Liver (tissue), 9 donors: ENCODE data around the gene KLHL42. TPM values are rescaled to one million over a fixed set of nuclear protein-coding genes. Genes with fewer than 3 reads are reported as not detected.
A peak's percentile ranks its signal among the peaks of the same experiment; 100 is the strongest.

ENCODE experiments used
- DNase-seq: peaks from one replicate; pipeline ENCODE4 v3.0.0-alpha.2; 2017; ENCODE audit warnings: low spot score
- H3K27ac ChIP-seq, 2 donors: one replicate each; pipeline ENCODE4 v1.7.0; 2013; ENCODE audit warnings: inconsistent platforms in 2 of 2, low read length in 2 of 2, control low read depth in 1 of 2, low read depth in 1 of 2, mild to moderate bottlenecking in 1 of 2
- H3K27me3 ChIP-seq, 4 donors: one replicate each; pipeline versions ENCODE4 v1.6.1 to v1.7.0; 2013; ENCODE audit warnings: low read length in 3 of 4, inconsistent platforms in 1 of 4, mild to moderate bottlenecking in 1 of 4, moderate library complexity in 1 of 4; ENCODE audit not compliant: control insufficient read depth in 4 of 4, insufficient read depth in 4 of 4
- H3K36me3 ChIP-seq, 4 donors: one replicate each; pipeline versions ENCODE4 v1.6.1 to v1.7.0; 2013; ENCODE audit warnings: low read length in 3 of 4, mild to moderate bottlenecking in 3 of 4, low read depth in 1 of 4, moderate library complexity in 1 of 4; ENCODE audit not compliant: control insufficient read depth in 4 of 4, insufficient read depth in 3 of 4
- H3K4me1 ChIP-seq, 4 donors: one replicate each; pipeline versions ENCODE4 v1.6.1 to v1.7.0; 2013; ENCODE audit warnings: low read length in 3 of 4, mild to moderate bottlenecking in 3 of 4, moderate library complexity in 1 of 4; ENCODE audit not compliant: control insufficient read depth in 4 of 4, insufficient read depth in 4 of 4
- H3K4me3 ChIP-seq, 3 donors: one replicate each; pipeline versions ENCODE4 v1.6.1 to v1.7.0; 2013; ENCODE audit warnings: low read length in 3 of 3, control low read depth in 1 of 3, low read depth in 1 of 3, mild to moderate bottlenecking in 1 of 3
- H3K9ac ChIP-seq, 2 donors: one replicate each; pipeline ENCODE4 v1.7.0; 2013; ENCODE audit warnings: low read length in 2 of 2, mild to moderate bottlenecking in 2 of 2, moderate library complexity in 2 of 2, control low read depth in 1 of 2, low read depth in 1 of 2
- H3K9me3 ChIP-seq, 4 donors: one replicate each; pipeline versions ENCODE4 v1.6.1 to v1.7.0; 2013; ENCODE audit warnings: low read length in 3 of 4; ENCODE audit not compliant: control insufficient read depth in 4 of 4
- EGR1 ChIP-seq, 2 donors: IDR thresholded peaks; 2 replicates each; pipeline ENCODE4 v1.6.1; 2016 to 2018; ENCODE audit warnings: antibody characterized with exemption in 2 of 2, low read depth in 2 of 2
- FOXA1 ChIP-seq: IDR thresholded peaks from 2 replicates; pipeline ENCODE4 v1.6.1; 2016; ENCODE audit warnings: antibody characterized with exemption
- FOXA2 ChIP-seq: IDR thresholded peaks from 2 replicates; pipeline ENCODE4 v1.6.1; 2016; ENCODE audit warnings: antibody characterized with exemption
- GABPA ChIP-seq, 2 donors: IDR thresholded peaks in 1 of 2; conservative IDR thresholded peaks in 1 of 2; 2 replicates each; pipeline ENCODE4 v1.6.1; 2016; ENCODE audit warnings: antibody characterized with exemption in 2 of 2, mild to moderate bottlenecking in 1 of 2, moderate library complexity in 1 of 2
- HNF4A ChIP-seq, 2 donors: conservative IDR thresholded peaks; 2 replicates each; pipeline ENCODE4 v1.6.1; 2016; ENCODE audit warnings: antibody characterized with exemption in 2 of 2, mild to moderate bottlenecking in 2 of 2
- HNF4G ChIP-seq: IDR thresholded peaks from 2 replicates; pipeline ENCODE4 v1.6.1; 2016; ENCODE audit warnings: antibody characterized with exemption
- JUND ChIP-seq, 2 donors: IDR thresholded peaks; 2 replicates each; pipeline ENCODE4 v1.6.1; 2016; ENCODE audit warnings: antibody characterized with exemption in 2 of 2
- NR2F2 ChIP-seq: IDR thresholded peaks from 2 replicates; pipeline ENCODE4 v1.6.1; 2016; ENCODE audit warnings: antibody characterized with exemption
- RAD21 ChIP-seq, 2 donors: IDR thresholded peaks; 2 replicates each; pipeline ENCODE4 v1.6.1; 2016; ENCODE audit warnings: antibody characterized with exemption in 2 of 2, mild to moderate bottlenecking in 2 of 2
- RXRA ChIP-seq, 2 donors: IDR thresholded peaks; 2 replicates each; pipeline ENCODE4 v1.6.1; 2017 to 2018; ENCODE audit warnings: antibody characterized with exemption in 2 of 2, mild to moderate bottlenecking in 1 of 2
- SP1 ChIP-seq: IDR thresholded peaks from 2 replicates; pipeline ENCODE4 v1.6.1; 2018; ENCODE audit warnings: antibody characterized with exemption, mild to moderate bottlenecking
- TAF1 ChIP-seq: conservative IDR thresholded peaks from 2 replicates; pipeline ENCODE4 v1.6.1; 2016; ENCODE audit warnings: antibody characterized with exemption, mild to moderate bottlenecking
- WGBS: extraction: QIAGEN DNeasy Blood & Tissue Kit; methylation state at CpG from one replicate; pipeline ENCODE4 v1.1.7; 2013; 5-methylcytosine and 5-hydroxymethylcytosine counted together
- polyA plus RNA-seq, 2 donors: library from polyadenylated mRNA; stranded (reverse) in 1 of 2; unstranded in 1 of 2; fragments of 200-250 nt in 1 of 2; fragments of >200 nt in 1 of 2; fragmentation: Nextera tagmentation in 1 of 2; extraction: Ambion mirVana in 1 of 2; gene quantifications; one replicate each; pipeline versions ENCODE4 v1.2.1 to v1.2.3, GENCODE V29; 2013 to 2015
- total RNA-seq, 2 donors: library from RNA; depleted of rRNA; stranded (reverse); fragments of >200 nt; gene quantifications; one replicate each; pipeline ENCODE4 v1.2.3, GENCODE V29; 2014
- TF ChIP-seq, protein P1 (sequence below): IDR thresholded peaks from 2 replicates; pipeline ENCODE4 v1.6.1; 2016; ENCODE audit warnings: antibody characterized with exemption
- TF ChIP-seq, protein P2 (sequence below): IDR thresholded peaks from 2 replicates; pipeline ENCODE4 v1.6.1; 2016; ENCODE audit warnings: antibody characterized with exemption, mild to moderate bottlenecking
- TF ChIP-seq, protein P3 (sequence below): IDR thresholded peaks from 2 replicates; pipeline ENCODE4 v1.6.1; 2016; ENCODE audit warnings: antibody characterized with exemption
- TF ChIP-seq, protein P4 (sequence below): fragments of 150-350 bp; IDR thresholded peaks from 2 replicates; pipeline ENCODE4 v1.5.1; 2017; ENCODE audit warnings: improper control_type of control experiment, low read depth, low read length; ENCODE audit not compliant: missing input control
- TF ChIP-seq, protein P5 (sequence below): IDR thresholded peaks from 2 replicates; pipeline ENCODE4 v1.6.1; 2016; ENCODE audit warnings: antibody characterized with exemption
- donor health status: healthy.
- donor health status: healthy.
- donor health status: healthy.
- donor health status: healthy.
- donor health status: healthy.

KLHL42 gene
- total and polyA plus RNA-seq, 4 donors: 3.6 to 13.4 (median 6.4) TPM

DNA sequence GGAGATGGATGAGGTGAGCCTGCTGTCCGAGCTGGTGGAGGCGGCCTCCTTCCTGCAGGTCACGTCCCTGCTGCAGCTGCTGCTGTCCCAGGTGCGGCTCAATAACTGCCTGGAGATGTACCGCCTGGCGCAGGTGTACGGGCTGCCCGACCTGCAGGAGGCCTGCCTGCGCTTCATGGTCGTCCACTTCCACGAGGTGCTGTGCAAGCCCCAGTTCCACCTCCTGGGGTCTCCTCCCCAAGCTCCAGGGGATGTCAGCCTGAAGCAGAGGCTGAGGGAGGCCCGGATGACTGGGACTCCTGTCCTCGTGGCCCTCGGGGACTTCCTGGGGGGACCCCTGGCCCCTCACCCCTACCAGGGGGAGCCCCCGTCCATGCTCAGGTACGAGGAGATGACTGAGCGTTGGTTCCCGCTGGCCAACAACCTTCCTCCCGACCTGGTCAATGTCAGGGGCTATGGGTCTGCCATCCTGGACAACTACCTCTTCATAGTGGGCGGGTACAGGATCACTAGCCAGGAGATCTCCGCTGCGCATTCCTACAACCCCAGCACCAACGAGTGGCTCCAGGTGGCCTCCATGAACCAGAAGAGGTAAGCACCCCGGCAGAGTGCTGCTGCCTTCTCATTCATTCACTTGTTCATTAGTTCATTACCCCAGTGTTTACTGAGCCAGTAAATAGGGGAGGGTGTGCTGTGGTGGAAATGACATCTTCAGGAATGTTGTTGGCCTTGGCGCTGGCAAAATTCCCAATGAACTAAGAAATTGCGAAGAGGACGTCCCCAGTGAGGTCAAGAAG lies 777 bp downstream of the KLHL42 start:
- TF ChIP-seq HNF4G: no peak
- TF ChIP-seq JUND (IDR thresholded peaks at IDR 0.05): no peak
- TF ChIP-seq FOXA1: no peak
- TF ChIP-seq, protein P1, sequence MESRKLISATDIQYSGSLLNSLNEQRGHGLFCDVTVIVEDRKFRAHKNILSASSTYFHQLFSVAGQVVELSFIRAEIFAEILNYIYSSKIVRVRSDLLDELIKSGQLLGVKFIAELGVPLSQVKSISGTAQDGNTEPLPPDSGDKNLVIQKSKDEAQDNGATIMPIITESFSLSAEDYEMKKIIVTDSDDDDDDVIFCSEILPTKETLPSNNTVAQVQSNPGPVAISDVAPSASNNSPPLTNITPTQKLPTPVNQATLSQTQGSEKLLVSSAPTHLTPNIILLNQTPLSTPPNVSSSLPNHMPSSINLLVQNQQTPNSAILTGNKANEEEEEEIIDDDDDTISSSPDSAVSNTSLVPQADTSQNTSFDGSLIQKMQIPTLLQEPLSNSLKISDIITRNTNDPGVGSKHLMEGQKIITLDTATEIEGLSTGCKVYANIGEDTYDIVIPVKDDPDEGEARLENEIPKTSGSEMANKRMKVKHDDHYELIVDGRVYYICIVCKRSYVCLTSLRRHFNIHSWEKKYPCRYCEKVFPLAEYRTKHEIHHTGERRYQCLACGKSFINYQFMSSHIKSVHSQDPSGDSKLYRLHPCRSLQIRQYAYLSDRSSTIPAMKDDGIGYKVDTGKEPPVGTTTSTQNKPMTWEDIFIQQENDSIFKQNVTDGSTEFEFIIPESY: no peak
- TF ChIP-seq, protein P2, sequence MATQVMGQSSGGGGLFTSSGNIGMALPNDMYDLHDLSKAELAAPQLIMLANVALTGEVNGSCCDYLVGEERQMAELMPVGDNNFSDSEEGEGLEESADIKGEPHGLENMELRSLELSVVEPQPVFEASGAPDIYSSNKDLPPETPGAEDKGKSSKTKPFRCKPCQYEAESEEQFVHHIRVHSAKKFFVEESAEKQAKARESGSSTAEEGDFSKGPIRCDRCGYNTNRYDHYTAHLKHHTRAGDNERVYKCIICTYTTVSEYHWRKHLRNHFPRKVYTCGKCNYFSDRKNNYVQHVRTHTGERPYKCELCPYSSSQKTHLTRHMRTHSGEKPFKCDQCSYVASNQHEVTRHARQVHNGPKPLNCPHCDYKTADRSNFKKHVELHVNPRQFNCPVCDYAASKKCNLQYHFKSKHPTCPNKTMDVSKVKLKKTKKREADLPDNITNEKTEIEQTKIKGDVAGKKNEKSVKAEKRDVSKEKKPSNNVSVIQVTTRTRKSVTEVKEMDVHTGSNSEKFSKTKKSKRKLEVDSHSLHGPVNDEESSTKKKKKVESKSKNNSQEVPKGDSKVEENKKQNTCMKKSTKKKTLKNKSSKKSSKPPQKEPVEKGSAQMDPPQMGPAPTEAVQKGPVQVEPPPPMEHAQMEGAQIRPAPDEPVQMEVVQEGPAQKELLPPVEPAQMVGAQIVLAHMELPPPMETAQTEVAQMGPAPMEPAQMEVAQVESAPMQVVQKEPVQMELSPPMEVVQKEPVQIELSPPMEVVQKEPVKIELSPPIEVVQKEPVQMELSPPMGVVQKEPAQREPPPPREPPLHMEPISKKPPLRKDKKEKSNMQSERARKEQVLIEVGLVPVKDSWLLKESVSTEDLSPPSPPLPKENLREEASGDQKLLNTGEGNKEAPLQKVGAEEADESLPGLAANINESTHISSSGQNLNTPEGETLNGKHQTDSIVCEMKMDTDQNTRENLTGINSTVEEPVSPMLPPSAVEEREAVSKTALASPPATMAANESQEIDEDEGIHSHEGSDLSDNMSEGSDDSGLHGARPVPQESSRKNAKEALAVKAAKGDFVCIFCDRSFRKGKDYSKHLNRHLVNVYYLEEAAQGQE: no peak
- TF ChIP-seq TAF1: no peak
- no peak for TF ChIP-seq NR2F2
- TF ChIP-seq SP1: no peak
- TF ChIP-seq, protein P3, sequence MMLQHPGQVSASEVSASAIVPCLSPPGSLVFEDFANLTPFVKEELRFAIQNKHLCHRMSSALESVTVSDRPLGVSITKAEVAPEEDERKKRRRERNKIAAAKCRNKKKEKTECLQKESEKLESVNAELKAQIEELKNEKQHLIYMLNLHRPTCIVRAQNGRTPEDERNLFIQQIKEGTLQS: no peak
- no peak for TF ChIP-seq RXRA (IDR thresholded peaks at IDR 0.05)
- no peak for TF ChIP-seq FOXA2
- TF ChIP-seq, protein P4, sequence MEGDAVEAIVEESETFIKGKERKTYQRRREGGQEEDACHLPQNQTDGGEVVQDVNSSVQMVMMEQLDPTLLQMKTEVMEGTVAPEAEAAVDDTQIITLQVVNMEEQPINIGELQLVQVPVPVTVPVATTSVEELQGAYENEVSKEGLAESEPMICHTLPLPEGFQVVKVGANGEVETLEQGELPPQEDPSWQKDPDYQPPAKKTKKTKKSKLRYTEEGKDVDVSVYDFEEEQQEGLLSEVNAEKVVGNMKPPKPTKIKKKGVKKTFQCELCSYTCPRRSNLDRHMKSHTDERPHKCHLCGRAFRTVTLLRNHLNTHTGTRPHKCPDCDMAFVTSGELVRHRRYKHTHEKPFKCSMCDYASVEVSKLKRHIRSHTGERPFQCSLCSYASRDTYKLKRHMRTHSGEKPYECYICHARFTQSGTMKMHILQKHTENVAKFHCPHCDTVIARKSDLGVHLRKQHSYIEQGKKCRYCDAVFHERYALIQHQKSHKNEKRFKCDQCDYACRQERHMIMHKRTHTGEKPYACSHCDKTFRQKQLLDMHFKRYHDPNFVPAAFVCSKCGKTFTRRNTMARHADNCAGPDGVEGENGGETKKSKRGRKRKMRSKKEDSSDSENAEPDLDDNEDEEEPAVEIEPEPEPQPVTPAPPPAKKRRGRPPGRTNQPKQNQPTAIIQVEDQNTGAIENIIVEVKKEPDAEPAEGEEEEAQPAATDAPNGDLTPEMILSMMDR: no peak
- H3K36me3 ChIP-seq: no peaks in the 10 kb centered on the region
- H3K27me3 ChIP-seq: no peaks in the 10 kb centered on the region
- H3K4me1 ChIP-seq: peaks cover 9 to 14% (median 11%) of the 10 kb centered on the region in 4 donors
- peak overlapping the region; percentile 61 to 98 (median 81) for H3K4me3 ChIP-seq
- H3K9ac ChIP-seq: peak overlapping the region in 1 of 2 donors; percentile 22
- peak; percentile 34 for DNase-seq
- WGBS: 31% methylated on average over 27 of the region's 27 CpGs
- no peaks in the 10 kb centered on the region for H3K9me3 ChIP-seq
- peak overlapping the region; percentile 59 to 76 for H3K27ac ChIP-seq

DNA sequence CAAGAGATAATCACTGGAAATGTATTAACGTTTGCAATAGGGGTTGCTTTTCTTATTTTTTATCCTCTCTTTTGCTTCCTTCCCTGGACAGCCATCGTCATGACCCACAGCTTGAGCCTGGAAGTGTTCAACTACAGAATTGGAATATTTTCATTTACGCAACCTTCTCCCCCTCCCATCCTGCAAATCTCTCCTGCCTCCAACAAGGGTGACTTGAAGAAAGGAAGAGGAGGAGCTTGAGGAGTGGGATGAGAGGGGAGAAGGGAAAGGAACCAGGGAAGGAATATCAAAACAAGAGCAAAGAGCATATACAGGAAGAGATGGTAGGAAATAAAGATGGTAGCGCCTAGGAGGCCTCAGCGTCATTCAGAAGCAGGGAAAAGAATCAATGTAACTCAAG lies 1.6 kb downstream of the KLHL42 start:
- 89% methylated on average over 5 of the region's 5 CpGs for WGBS

More for the DNA sequence above, 1.6 kb downstream of the KLHL42 start:
- no peak for DNase-seq
- Histone ChIP-seq H3K9ac (no peak overlapping the region), H3K27me3 (no peaks in the 10 kb centered on the region), H3K36me3 (no peaks in the 10 kb centered on the region), H3K4me1 (peaks cover 9 to 14% (median 11%) of the 10 kb centered on the region in 4 donors), H3K27ac (no peak overlapping the region), H3K4me3 (no peak overlapping the region), H3K9me3 (no peaks in the 10 kb centered on the region)
- TF ChIP-seq, protein P5, sequence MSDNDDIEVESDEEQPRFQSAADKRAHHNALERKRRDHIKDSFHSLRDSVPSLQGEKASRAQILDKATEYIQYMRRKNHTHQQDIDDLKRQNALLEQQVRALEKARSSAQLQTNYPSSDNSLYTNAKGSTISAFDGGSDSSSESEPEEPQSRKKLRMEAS: no peak
- TF ChIP-seq RAD21 (IDR thresholded peaks at IDR 0.05): no peak
- TF ChIP-seq FOXA2: no peak
- TF ChIP-seq HNF4A (conservative IDR thresholded peaks at IDR 0.05): no peak
- TF ChIP-seq, protein P4: no peak
- no peak for TF ChIP-seq GABPA (IDR thresholded peaks at IDR 0.05 in 1 of 2, conservative IDR thresholded peaks at IDR 0.05 in 1 of 2)
- no peak for TF ChIP-seq RXRA (IDR thresholded peaks at IDR 0.05)
- TF ChIP-seq EGR1 (IDR thresholded peaks at IDR 0.05; ENCODE audit: low read depth in 2 of 2): no peak
